ENCODE results near the gene CASP3. TPM values are rescaled to one million over a fixed set of nuclear protein-coding genes. Genes with fewer than 3 reads are reported as not detected.
A peak's percentile ranks its signal among the peaks of the same experiment; 100 is the strongest.
"Not testable (repeated sequence)": the region's sequence is repeated elsewhere in the genome, so short reads cannot be mapped to it uniquely, and the experiment has no call there.

CASP3 gene
- polyA plus RNA-seq, 2 donors = 12.2 to 15.7 TPM

- H3K36me3 ChIP-seq (ENCODE audit: control insufficient read depth in 2 of 2, insufficient read depth in 2 of 2, low read length in 1 of 2) = no peaks in the 10 kb centered on the region
- no peak overlapping the region for H3K27ac ChIP-seq (ENCODE audit: low read depth in 2 of 2, low read length in 1 of 2)
Observed at GRCh38 chr4:184621518-184621917, 27.7 kb downstream of the CASP3 start.

GRCh38 chr4:184620212-184620867 is 28.9 kb downstream of the CASP3 start:
- no peaks in the 10 kb centered on the region for H3K27me3 ChIP-seq (ENCODE audit: control insufficient read depth in 1 of 2, insufficient read depth in 2 of 2, low read length in 2 of 2)
- no peak overlapping the region for H3K27ac ChIP-seq (ENCODE audit: low read depth in 2 of 2, low read length in 1 of 2)
- 91% methylated on average over 11 of the region's 11 CpGs for WGBS, 2 donors
- H3K4me1 ChIP-seq (ENCODE audit: control insufficient read depth in 2 of 2, insufficient read depth in 2 of 2, low read length in 1 of 2) = no peaks in the 10 kb centered on the region
- H3K36me3 ChIP-seq (ENCODE audit: control insufficient read depth in 2 of 2, insufficient read depth in 2 of 2, low read length in 1 of 2) = no peaks in the 10 kb centered on the region
- H3K4me3 ChIP-seq (ENCODE audit: low read depth in 1 of 2, low read length in 2 of 2) = no peak overlapping the region
- no peaks in the 10 kb centered on the region for H3K9me3 ChIP-seq (ENCODE audit: control insufficient read depth in 2 of 2, insufficient read depth in 1 of 2, low read depth in 1 of 2, low read length in 1 of 2)

More at GRCh38 chr4:184621518-184621917, 27.7 kb downstream of the CASP3 start:
- Histone ChIP-seq H3K4me3 (ENCODE audit: low read depth in 1 of 2, low read length in 2 of 2) (no peak overlapping the region), H3K27me3 (ENCODE audit: control insufficient read depth in 1 of 2, insufficient read depth in 2 of 2, low read length in 2 of 2) (no peaks in the 10 kb centered on the region), H3K4me1 (ENCODE audit: control insufficient read depth in 2 of 2, insufficient read depth in 2 of 2, low read length in 1 of 2) (no peaks in the 10 kb centered on the region), H3K9me3 (ENCODE audit: control insufficient read depth in 2 of 2, insufficient read depth in 1 of 2, low read depth in 1 of 2, low read length in 1 of 2) (no peaks in the 10 kb centered on the region)
- WGBS, 2 donors = 74 to 83% methylated on average over 3 of the region's 3 CpGs

DNA sequence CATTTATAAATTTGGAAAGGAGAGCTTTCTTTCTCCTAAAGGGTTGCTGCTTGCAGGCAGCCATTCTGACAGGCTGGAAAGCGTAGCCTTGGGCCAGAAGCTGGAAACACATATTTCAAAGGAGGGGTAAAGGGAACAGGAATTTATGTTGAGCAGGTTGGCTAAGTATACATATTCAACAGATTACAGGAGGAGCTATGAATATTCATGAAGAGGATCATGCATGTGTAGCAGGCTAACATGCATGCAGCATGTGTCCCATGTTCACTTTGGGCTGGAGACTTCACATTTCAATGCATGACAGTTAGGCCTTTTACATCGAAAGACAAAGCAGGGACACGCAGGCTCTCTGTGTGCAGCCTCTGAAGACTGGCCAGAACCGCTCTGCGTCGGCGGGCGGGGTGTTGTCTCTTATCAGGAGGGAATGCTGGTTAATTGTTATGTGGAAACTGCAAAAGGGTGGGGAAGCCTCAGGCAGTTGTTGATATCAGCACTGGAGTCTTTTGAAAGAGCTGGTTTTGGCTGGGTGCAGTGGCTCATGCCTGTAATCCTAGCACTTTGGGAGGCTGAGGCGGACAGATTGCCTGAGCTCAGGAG is 31.5 kb downstream of the CASP3 start:
- WGBS, 2 donors = 62 to 66% methylated on average over 9 of the region's 9 CpGs
- Histone ChIP-seq H3K36me3 (ENCODE audit: control insufficient read depth in 2 of 2, insufficient read depth in 2 of 2, low read length in 1 of 2) (no peaks in the 10 kb centered on the region), H3K4me3 (ENCODE audit: low read depth in 1 of 2, low read length in 2 of 2) (no peak overlapping the region), H3K27ac (ENCODE audit: low read depth in 2 of 2, low read length in 1 of 2) (no peak overlapping the region), H3K27me3 (ENCODE audit: control insufficient read depth in 1 of 2, insufficient read depth in 2 of 2, low read length in 2 of 2) (no peaks in the 10 kb centered on the region), H3K4me1 (ENCODE audit: control insufficient read depth in 2 of 2, insufficient read depth in 2 of 2, low read length in 1 of 2) (no peaks in the 10 kb centered on the region), H3K9me3 (ENCODE audit: control insufficient read depth in 2 of 2, insufficient read depth in 1 of 2, low read depth in 1 of 2, low read length in 1 of 2) (no peaks in the 10 kb centered on the region)

DNA sequence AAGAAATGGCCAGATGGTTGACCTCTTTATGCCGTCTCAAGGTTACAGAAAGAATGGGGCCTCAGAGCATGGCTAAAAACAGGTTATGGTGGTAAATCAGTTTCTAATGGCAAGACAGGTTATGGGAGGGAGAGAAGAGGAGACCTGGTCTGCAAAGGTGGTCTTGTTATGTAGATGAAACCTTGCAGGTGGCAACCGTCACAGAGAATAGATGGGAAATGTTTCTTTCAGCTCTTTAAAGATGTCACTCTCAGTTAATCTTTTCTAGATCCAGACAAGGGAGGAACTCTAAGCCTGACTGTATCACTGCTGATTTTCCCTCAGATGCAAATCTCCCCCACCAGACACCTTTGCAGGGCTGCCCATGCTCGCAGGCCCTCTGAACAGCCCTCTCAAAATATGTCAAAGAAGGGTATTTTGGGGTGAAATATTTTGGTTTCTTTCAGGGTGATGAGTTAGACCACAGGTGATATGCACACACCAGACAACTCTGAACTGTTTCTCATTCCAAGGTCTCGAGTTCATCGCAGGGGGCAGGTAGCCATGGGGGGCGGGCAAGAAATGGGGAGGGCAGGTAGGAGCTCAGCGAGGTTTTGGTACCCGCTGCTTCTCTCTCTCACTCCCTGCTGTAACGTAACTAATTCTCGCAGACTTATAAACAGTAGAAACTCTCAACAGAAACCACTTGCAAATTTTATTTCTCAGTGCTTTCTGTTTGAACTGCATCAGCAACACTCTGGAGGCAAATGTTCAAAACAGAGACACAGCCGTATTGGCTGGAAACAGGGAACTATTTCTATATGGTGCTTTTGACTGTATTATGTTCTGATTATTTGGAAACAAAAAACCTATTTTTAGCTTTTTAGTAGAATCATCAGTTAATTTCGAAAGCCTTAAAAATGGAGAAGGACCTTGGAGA is 32.4 kb downstream of the CASP3 start:
- 80 to 81% methylated on average over 12 of the region's 12 CpGs for WGBS, 2 donors
- no peak overlapping the region for H3K27ac ChIP-seq (ENCODE audit: low read depth in 2 of 2, low read length in 1 of 2)

GRCh38 chr4:184616168-184616567 is 33.1 kb downstream of the CASP3 start:
- not testable (repeated sequence) for H3K36me3 ChIP-seq (ENCODE audit: control insufficient read depth in 2 of 2, insufficient read depth in 2 of 2, low read length in 1 of 2); H3K4me3 ChIP-seq (ENCODE audit: low read depth in 1 of 2, low read length in 2 of 2); H3K27me3 ChIP-seq (ENCODE audit: control insufficient read depth in 1 of 2, insufficient read depth in 2 of 2, low read length in 2 of 2); H3K27ac ChIP-seq (ENCODE audit: low read depth in 2 of 2, low read length in 1 of 2); H3K4me1 ChIP-seq (ENCODE audit: control insufficient read depth in 2 of 2, insufficient read depth in 2 of 2, low read length in 1 of 2); H3K9me3 ChIP-seq (ENCODE audit: control insufficient read depth in 2 of 2, insufficient read depth in 1 of 2, low read depth in 1 of 2, low read length in 1 of 2)
- 78 to 88% methylated on average over 2 of the region's 2 CpGs for WGBS, 2 donors

More for the DNA sequence above, 32.4 kb downstream of the CASP3 start:
- Histone ChIP-seq H3K9me3 (ENCODE audit: control insufficient read depth in 2 of 2, insufficient read depth in 1 of 2, low read depth in 1 of 2, low read length in 1 of 2) (no peaks in the 10 kb centered on the region), H3K4me3 (ENCODE audit: low read depth in 1 of 2, low read length in 2 of 2) (no peak overlapping the region), H3K27me3 (ENCODE audit: control insufficient read depth in 1 of 2, insufficient read depth in 2 of 2, low read length in 2 of 2) (no peaks in the 10 kb centered on the region), H3K4me1 (ENCODE audit: control insufficient read depth in 2 of 2, insufficient read depth in 2 of 2, low read length in 1 of 2) (no peaks in the 10 kb centered on the region), H3K36me3 (ENCODE audit: control insufficient read depth in 2 of 2, insufficient read depth in 2 of 2, low read length in 1 of 2) (no peaks in the 10 kb centered on the region)

- Histone ChIP-seq H3K4me1 (ENCODE audit: control insufficient read depth in 2 of 2, insufficient read depth in 2 of 2, low read length in 1 of 2) (no peaks in the 10 kb centered on the region), H3K9me3 (ENCODE audit: control insufficient read depth in 2 of 2, insufficient read depth in 1 of 2, low read depth in 1 of 2, low read length in 1 of 2) (no peaks in the 10 kb centered on the region), H3K27ac (ENCODE audit: low read depth in 2 of 2, low read length in 1 of 2) (no peak overlapping the region), H3K27me3 (ENCODE audit: control insufficient read depth in 1 of 2, insufficient read depth in 2 of 2, low read length in 2 of 2) (no peaks in the 10 kb centered on the region), H3K4me3 (ENCODE audit: low read depth in 1 of 2, low read length in 2 of 2) (no peak overlapping the region), H3K36me3 (ENCODE audit: control insufficient read depth in 2 of 2, insufficient read depth in 2 of 2, low read length in 1 of 2) (no peaks in the 10 kb centered on the region)
- WGBS, 2 donors = 94 to 96% methylated on average over 3 of the region's 3 CpGs
Observed at GRCh38 chr4:184614509-184614908, 34.7 kb downstream of the CASP3 start.

DNA sequence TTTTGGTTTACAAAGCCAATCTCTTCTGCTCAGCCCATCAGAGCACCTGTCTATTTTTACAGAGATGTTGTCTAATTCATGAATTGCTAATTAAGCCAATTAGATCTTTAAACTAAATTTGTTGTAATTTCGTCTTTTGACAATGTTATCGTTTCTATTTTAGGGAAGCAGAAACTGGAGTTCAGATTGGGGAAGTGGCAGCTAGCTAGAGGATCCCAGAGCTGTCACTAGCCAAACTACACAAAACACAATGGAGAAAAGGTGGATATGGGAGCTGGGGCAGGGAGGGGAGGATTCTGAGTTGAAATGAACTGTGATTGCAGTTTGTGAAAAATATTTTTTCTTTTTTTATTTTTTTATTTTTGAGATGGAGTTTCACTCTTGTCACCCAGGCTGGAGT is 35.8 kb downstream of the CASP3 start:
- Histone ChIP-seq H3K4me1 (ENCODE audit: control insufficient read depth in 2 of 2, insufficient read depth in 2 of 2, low read length in 1 of 2) (no peaks in the 10 kb centered on the region), H3K4me3 (ENCODE audit: low read depth in 1 of 2, low read length in 2 of 2) (no peak overlapping the region), H3K27me3 (ENCODE audit: control insufficient read depth in 1 of 2, insufficient read depth in 2 of 2, low read length in 2 of 2) (no peaks in the 10 kb centered on the region), H3K9me3 (ENCODE audit: control insufficient read depth in 2 of 2, insufficient read depth in 1 of 2, low read depth in 1 of 2, low read length in 1 of 2) (no peaks in the 10 kb centered on the region), H3K27ac (ENCODE audit: low read depth in 2 of 2, low read length in 1 of 2) (no peak overlapping the region), H3K36me3 (ENCODE audit: control insufficient read depth in 2 of 2, insufficient read depth in 2 of 2, low read length in 1 of 2) (no peaks in the 10 kb centered on the region)
- 86 to 97% methylated on average over 2 of the region's 2 CpGs for WGBS, 2 donors

DNA sequence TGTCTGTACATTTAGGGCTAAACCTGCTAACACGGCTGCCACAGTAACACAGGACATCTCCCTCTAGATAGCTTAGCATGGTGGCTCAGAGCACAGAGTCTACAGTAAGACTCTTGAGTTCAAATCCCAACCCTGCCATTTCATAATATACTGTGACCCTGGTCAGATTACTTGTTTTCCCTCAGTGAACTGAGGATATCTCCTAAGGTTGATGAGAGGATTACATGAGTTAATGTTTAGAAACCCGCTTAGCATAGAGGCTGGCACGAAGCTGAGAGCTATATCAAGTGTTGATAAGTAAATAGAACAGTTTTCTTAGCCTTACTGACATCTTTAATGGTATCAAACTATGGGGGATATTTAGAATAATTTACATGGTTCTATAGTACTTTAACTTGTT is 37.2 kb downstream of the CASP3 start:
- Histone ChIP-seq H3K4me1 (ENCODE audit: control insufficient read depth in 2 of 2, insufficient read depth in 2 of 2, low read length in 1 of 2) (no peaks in the 10 kb centered on the region), H3K36me3 (ENCODE audit: control insufficient read depth in 2 of 2, insufficient read depth in 2 of 2, low read length in 1 of 2) (no peaks in the 10 kb centered on the region), H3K27me3 (ENCODE audit: control insufficient read depth in 1 of 2, insufficient read depth in 2 of 2, low read length in 2 of 2) (no peaks in the 10 kb centered on the region), H3K4me3 (ENCODE audit: low read depth in 1 of 2, low read length in 2 of 2) (no peak overlapping the region), H3K9me3 (ENCODE audit: control insufficient read depth in 2 of 2, insufficient read depth in 1 of 2, low read depth in 1 of 2, low read length in 1 of 2) (no peaks in the 10 kb centered on the region), H3K27ac (ENCODE audit: low read depth in 2 of 2, low read length in 1 of 2) (peak overlapping the region in 1 of 2 donors; percentile 5)
- 80 to 84% methylated on average over 3 of the region's 3 CpGs for WGBS, 2 donors

GRCh38 chr4:184607429-184607828 is 41.8 kb downstream of the CASP3 start:
- H3K4me3 ChIP-seq (ENCODE audit: low read depth in 1 of 2, low read length in 2 of 2); H3K27me3 ChIP-seq (ENCODE audit: control insufficient read depth in 1 of 2, insufficient read depth in 2 of 2, low read length in 2 of 2); H3K36me3 ChIP-seq (ENCODE audit: control insufficient read depth in 2 of 2, insufficient read depth in 2 of 2, low read length in 1 of 2); H3K27ac ChIP-seq (ENCODE audit: low read depth in 2 of 2, low read length in 1 of 2); H3K9me3 ChIP-seq (ENCODE audit: control insufficient read depth in 2 of 2, insufficient read depth in 1 of 2, low read depth in 1 of 2, low read length in 1 of 2); H3K4me1 ChIP-seq (ENCODE audit: control insufficient read depth in 2 of 2, insufficient read depth in 2 of 2, low read length in 1 of 2): not testable (repeated sequence)
- WGBS, 2 donors = 91 to 93% methylated on average over 2 of the region's 2 CpGs

Data from esophagus (tissue), 2 donors.